Liver (tissue), 3 donors: Measurements from ENCODE around the gene NYAP2.

Experiments used
- CTCF ChIP-seq: fragments of 150-350 bp; IDR thresholded peaks from 2 replicates; pipeline ENCODE4 v1.5.1; 2017; ENCODE audit warnings: improper control_type of control experiment, low read depth, low read length; ENCODE audit not compliant: missing input control
- GABPA ChIP-seq, 2 donors: IDR thresholded peaks in 1 of 2; conservative IDR thresholded peaks in 1 of 2; 2 replicates each; pipeline ENCODE4 v1.6.1; 2016; ENCODE audit warnings: antibody characterized with exemption in 2 of 2, mild to moderate bottlenecking in 1 of 2, moderate library complexity in 1 of 2
- JUND ChIP-seq, 2 donors: IDR thresholded peaks; 2 replicates each; pipeline ENCODE4 v1.6.1; 2016; ENCODE audit warnings: antibody characterized with exemption in 2 of 2
- SP1 ChIP-seq: IDR thresholded peaks from 2 replicates; pipeline ENCODE4 v1.6.1; 2018; ENCODE audit warnings: antibody characterized with exemption, mild to moderate bottlenecking
- YY1 ChIP-seq: IDR thresholded peaks from 2 replicates; pipeline ENCODE4 v1.6.1; 2016; ENCODE audit warnings: antibody characterized with exemption, mild to moderate bottlenecking
- donor health status: healthy.
- donor health status: healthy.

GRCh38 chr2:225630824-225631533 lies 231.5 kb downstream of the NYAP2 start:
- TF ChIP-seq CTCF = no peak
- no peak for TF ChIP-seq SP1
- TF ChIP-seq JUND (IDR thresholded peaks at IDR 0.05) = no peak
- no peak for TF ChIP-seq YY1
- TF ChIP-seq GABPA (IDR thresholded peaks at IDR 0.05 in 1 of 2, conservative IDR thresholded peaks at IDR 0.05 in 1 of 2) = no peak
